Bone marrow (tissue), 2 donors: ENCODE measurements around the gene ALX4.

Experiments used
- DNase-seq, 2 donors: peaks; one replicate each; lab custom pipeline; 2025; lab: John Stamatoyannopoulos, UW

ALX4 gene

DNA sequence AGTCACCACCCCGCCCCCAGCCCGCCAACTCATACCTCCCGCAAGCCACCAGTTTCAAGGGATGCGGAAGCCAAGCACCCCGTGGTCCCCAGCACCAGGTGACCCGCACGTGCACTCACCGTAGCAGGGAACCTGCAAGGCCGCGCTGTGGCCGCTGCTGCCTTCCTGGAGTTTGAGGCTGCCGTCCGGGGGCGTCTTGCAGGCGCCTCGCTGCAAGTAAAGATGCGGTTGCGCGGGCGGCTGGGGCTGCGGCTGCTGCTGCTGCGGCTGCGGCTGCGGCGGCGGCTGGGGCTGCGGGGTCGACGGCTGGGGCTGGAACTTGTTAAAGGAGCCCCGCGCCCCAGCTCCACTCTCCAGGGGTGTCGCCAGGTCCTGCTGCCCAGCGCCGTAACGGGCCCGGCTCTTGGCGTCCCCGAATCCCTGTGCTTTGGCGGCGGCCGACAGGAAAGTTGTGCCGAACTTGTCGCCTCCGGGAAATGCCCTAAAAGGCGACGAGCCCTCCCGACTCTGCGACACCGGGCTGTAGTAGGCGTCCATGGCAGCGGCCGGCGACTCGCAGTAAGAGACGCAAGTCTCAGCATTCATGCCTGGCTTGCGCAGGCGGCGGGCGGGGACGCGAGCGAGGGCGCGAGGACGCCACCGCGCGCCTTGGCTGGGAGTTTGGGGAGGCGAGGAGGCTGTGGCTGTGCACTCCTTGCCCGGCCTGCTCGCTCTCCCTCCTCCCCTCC is at the start of gene ALX4:
Gene ALX4, minus strand, starts transcription at position 662 of the 728 bp plus-strand sequence. Its CDS starts 77 bp downstream, at position 585.
- no peak for DNase-seq

DNA sequence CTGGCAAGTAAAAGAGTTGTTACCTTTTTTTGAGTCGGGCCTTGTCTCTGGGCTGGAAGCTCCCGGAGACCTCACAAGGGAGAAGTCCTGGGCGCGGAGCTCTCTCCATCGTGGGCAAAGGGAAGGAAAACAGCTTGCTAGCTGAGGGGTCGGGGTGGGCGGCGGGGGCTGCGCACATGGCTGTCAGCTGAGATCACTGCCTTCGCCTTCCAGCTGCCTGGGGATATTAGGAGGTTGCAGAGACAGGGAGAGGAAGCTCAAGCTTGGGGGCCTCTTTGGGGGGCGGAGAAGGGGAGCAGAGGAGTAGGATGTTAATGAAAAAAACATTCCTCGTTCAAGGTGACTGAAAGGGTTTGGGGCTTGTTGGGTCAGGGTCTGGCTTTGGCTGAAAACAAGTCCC is 49.2 kb upstream of the ALX4 start:
- DNase-seq = no peak

DNA sequence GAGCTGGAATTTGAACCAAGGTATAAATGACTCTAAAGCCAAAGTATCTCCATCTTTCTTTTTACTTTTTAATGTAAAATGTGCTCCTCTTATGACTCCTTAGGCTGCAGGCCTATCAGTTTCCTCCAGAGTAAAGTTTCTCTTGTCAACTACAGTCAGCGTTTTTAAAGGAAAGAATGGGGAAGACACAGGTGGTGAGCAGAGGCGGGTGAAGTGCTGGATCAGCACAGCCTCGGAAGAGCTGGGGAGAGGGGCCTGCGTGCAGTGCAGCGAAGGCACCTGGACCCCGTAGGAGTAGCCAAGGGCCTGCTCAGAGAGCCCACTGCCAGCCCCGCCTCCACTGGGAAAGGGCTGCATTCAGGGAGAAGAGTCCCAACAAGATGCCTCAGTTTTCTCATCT is 48.8 kb upstream of the ALX4 start:
- no peak for DNase-seq

DNA sequence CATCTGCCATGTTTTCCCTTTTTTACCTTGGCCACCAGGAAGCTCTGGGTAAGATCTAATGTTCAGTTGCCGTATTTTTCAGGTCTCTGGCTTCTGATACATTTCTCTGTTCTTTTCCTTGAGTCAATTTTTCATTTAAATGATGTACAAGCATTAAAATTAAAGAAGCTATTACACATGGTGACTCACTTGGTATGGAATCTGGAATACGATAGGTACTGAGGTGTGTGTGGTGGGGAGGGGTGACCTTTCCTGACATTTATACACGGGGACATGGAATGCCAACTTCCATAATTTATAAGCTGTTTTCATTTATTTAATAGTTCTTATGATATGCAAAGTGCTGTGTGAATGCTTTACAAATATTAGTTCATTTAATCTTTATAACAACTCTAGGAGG is 47.8 kb upstream of the ALX4 start:
- DNase-seq = no peak

DNA sequence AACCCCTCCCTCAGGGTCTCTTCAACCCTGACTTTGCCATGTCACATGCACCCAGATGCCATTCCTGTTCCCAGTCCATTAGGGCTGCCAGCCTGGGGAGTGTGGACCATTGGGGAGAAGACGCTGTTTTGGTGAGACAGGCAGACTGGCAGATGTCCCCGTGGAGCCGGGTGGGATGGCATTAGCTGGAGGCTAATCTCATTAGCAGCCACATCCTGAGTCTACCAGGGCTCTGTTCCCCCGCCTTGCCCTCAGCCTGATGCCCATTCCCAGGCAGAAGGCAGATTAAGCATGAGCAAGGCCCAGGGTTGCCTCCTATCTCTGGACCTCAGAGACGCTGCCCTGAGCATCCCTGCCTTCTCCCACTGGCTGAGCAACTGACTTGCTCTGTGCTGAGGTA is 46.4 kb upstream of the ALX4 start:
- no peak for DNase-seq

DNA sequence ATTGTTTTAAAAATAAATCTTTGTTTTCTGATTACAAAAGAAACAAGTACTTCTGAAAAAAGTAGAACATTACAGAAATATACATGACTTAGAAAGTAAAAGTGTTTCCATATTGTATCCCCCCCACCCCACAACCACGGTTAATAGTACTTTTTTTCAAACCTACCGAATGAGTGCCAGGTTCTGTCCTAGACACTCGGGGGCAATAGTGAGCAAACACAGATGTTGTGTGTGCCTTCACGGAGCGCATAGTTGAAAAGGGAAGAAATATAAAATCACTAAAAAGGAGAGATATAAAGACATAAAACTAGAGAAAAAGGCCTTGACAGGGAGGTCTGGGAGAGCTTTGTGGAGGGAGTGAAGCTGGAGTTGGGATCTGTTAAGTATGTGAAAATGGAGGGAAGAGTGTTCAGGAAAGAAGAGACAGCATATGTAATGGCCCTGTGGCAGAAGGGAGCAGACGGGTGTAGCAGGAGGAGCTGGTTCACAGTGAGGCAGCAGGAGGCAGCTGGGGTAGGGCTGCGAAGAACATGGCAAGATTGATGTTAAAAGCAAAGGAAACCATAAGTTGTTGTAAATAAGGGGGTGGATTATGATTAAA is 42.1 kb upstream of the ALX4 start:
- DNase-seq = no peak

DNA sequence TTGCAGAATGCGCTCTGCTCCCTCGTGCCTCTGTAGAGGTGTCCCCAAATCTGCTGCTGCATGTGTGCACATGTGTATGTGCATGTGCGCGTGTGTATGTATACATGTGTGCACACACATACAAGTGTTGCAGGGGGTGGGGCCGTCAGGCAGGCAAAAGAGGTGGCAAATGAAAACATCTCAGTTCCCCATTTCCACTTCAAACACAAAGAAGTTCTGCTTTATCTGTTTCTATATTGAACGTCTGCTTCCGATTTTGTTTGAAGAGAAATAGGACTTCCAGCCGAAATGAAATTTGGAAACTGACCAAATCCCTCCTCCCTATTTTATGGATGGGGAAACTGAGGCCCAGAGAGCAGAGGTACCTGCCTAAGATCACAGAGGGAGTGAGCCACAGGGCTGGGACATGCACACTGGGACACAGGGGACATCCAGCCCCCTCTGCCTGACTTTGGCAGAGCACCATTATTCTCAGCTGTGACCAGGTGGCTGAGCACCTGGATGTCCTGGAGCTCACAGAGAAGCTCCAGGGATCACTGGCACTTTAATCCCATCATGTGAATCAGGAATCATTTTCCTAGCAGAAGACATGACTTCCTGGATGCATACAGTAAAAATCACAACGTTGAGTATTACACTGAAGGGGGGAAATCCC is 41.2 kb upstream of the ALX4 start:
- no peak for DNase-seq

DNA sequence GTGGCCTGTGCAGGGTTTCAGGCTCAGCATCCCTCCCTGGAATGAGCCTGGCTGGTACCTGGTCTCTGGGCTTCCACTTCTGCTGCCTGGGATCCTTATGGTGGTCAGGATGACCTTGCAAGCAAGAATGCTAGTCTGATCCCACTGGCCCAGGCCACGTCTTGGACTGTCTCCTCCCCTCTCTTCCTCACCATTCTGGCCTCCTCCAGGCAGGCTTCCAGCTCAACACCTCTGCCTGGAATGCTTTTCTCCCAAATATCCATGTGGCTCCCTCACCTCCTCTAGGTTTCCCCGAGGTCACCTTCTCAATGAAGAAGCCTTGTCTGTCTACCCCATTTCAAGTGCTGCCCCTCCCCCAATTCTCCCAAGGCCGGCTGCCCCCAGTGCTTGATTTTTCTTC is 39.4 kb upstream of the ALX4 start:
- no peak for DNase-seq

DNA sequence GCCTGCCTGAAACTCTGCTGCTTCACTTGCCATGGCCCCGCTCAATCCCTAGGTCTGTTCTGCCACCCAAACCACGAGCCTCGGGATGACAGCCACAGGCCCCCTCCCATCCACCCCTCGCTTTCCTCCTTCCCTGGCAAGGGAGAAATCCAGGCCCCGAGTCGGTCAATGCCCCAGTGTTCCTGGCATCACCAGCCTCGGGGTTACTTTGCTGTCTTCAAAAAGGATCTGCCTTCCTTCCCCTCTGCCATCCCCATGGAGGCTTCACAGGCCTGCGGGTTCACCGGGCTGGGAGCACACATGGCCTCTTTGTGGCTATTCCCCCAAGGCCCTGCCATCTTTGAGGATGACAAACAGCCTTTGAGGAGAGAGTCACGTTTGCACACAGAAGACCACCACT is 38.8 kb upstream of the ALX4 start:
- DNase-seq = no peak

DNA sequence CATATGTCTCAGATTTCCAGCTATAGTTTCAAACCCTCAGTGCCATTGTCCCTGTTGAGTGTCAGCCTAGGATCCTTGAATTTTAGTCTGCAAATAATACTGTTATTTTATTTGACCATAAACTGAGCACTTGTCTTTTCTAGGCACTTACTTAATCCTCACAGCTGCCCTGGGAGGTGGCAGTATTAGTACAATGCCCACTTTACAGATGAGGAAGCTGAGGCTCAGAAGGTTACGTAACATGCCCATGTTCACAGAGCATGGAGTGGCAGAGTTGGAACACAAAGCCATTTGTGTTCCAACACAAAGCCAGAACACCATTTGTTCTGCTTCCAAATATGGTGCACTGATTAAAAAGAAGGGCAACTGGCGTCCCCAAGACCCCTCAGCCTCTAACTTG is 38.2 kb upstream of the ALX4 start:
- no peak for DNase-seq

DNA sequence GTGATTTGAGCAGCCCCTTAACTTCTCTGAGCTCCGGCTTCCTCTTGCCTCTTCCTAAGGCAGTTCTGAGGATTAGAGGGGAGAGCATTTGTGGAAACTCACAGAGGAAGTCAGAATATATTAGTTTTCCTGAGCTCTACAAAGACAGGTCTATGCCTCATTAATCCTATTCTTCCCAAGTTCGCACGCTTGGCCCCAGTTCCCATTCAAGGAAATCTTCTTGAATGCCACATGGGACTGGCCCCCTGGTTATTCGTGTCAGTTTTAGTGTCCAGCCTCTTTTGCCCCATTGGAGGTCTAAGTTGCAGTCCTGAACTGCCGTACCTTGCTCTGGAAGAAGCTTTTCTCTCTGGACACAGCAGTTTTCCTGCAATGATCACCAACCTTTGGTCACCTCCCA is 37.6 kb upstream of the ALX4 start:
- DNase-seq = no peak

DNA sequence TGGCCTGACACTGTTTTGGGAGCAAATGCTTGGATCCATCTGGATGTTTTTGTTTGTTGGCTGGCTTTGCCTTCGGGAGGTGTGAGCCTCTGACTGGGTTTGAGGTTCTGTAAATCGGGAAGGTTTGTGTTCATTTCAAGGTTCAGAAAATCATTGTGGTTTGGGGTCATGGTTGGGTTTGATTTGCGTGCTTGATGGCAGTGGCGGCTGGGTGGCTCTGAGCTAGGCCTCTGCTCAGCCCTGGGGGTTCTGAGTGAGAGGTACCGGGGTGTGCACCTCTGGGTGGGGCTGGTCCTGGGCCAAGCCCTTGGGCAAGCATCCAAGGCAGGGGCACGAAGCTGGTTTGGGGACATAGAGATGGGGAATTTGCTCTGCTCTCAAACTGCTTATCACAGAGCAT is 37.0 kb upstream of the ALX4 start:
- no peak for DNase-seq

DNA sequence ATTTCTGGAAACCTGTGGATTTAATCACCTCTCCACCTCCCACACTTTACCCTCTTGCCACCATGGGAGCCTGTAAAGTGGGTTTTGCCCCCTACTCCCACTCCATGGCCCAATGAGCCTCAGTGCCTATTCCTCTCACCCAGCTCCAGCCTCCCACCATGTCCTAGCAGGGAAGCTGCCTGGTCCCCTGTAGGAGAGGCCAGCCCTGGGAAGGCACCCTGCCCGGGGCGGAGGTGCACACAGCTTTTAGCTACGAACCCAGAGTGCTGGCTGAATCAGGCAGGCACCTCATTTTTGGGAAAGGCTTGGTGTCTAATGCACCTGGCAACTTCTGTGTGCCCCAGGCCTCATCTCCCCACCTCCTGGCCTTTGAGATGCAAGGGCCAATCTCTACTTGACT is 35.8 kb upstream of the ALX4 start:
- no peak for DNase-seq

DNA sequence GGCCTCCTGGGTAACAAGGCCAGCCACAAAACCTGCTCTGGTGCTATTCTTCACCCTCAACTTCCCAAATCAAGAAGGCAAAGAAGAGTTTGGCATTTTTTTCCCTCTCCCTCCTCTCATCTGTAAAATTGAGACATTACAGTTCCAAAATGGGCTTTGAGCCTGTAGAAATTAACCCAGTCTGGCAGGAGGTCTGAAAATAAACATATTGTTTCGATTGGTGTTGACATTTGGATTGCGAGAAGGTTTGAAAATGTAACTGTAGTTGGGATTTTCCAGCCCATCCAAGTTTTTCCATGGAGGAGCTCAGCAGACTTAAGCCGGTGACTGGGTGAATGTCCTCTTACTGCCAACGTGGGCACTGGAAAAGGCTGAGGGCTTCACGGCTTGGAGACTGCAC is 35.0 kb upstream of the ALX4 start:
- no peak for DNase-seq

DNA sequence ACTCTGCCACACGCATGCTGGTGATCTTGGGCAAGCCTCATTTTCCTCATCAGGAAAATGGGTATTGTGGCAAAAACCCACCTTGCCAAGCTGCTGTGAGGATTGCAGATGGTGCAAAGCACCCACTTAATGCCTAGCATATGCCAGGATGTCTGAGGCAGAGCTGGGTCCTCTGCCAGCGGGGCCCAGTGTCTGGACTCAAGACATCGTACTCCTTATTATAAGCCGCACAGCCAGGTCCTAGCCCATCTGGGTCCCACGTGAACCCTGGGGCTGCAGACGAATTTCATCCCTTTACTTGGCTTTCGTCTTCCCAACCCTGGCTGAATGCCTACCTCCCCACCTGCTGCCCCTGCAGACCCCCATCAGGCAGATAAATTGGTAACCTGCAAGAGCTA is 34.5 kb upstream of the ALX4 start:
- DNase-seq = no peak

DNA sequence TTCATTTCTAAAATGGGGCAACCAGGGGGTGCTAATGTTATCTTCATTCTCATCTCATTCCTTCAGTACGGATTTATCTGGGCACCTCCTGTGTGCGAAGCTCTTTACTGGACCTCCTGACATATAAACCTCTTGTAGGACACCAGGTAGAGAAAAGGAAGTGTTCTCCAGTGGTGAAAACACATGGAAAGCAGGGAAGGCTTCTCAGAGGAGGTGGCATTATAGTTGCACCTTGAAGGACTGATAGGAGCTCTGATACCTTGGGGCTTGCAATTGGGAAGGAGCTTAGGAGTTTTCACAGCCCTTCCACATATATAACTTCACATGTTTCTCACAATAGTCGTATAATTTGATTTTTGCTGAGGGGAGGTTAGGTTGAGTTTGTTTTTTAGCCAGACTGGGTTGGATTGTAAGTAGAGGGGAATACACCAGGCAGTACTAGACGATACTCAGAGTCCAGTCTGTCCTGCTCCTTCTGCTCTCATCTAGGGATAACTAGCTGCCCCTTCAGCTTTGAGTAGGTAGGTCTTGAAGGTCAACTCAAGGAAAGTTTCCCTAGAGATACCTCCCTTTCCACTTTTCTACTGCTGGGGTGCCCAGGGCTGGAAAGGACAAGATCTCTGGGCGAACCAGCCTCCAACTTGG is 34.0 kb upstream of the ALX4 start:
- DNase-seq = no peak

DNA sequence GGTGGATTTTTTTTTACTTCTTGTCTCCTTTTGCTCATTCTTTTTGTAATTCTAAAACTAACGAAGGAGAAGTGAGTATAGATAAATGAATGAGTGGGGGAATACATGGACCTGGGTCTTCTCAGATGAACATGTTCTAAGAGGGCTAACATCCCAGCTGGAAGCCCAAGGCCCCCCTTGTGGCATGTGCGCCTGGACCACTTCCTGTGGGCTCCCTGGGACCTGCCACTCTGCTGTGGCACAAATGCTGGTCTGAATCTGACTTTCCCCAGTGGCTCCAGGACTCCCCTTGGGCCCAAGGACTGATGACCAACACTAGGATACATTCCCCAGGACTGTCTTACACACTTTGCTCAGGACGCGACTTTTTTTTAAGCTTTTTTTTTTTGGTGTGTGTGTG is 32.7 kb upstream of the ALX4 start:
- DNase-seq = no peak

DNA sequence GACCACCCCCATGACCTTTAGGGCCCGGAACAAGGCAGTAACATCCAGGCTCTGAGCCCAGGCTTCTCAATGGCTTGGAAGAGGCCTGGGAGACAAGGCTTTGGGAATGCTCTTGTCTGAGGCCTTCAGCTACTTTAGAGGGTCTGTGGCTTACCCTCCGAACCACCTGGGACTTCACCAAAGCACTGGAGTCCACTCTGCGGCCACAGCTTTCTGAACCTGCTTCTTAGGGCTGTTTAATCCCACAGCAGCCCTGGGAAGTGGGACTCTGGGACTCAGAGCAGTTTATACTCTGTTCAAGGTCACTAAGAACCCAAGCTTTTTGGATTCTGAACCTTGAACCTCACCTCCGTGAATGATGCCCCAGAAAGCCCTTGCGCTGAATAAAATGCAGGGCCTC is 30.7 kb upstream of the ALX4 start:
- DNase-seq = no peak

DNA sequence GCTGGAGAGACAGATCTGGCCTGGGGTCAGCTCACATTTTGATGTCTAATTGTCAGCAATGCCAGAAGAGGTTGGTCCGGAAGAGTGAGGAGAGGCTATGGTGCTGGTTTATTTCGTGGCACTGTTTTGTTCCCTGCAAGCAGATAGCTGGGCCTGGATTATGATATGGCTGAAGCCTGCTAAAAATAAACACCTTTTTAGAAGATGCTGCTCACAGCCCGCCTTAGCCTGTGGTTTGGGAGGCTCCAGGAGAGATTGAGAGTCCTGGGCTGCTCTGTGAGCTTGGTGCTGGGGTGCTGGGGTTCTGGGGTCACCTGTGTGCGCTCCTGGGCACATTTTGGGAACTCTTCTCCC is 29.6 kb upstream of the ALX4 start:
- no peak for DNase-seq

DNA sequence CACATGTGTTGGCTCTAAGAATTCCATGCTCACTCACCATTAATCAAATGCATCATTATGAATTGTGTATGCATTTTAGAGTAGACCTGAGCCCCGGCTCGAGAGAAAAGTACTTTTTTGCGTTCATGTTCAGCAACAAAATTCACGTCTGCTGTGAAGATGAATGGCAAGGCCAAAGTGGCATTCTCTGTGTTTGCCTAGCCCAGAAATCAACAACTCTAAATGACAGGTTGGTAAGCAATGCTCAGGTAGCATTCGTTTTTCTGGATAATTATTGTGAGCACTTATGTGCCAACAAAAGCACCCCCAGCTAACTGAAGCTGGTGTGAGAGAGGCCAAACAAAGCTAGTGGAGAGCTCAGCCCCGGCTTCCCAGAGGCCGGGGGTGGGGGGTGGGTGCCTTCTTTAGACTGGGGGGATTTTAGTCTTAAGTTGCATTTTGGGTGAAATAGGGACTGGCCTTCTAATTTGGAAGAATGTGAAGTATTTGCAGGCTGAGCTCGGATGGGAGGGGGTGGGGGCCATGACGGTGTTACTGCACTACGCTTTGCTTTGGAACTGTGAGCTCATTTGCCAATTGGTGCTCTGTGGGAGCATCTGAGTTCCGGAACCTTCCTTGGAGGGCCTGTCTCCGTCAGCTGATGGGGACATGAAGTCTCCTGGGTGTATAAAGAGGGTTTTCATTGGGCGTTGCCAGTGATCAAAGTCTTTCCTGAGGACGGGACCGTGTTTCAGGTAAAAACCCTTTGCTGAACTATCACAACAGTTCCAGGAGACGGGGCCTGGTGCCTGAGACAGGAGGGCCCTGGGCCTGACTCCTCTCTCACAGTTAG is 29.0 kb upstream of the ALX4 start:
- no peak for DNase-seq

DNA sequence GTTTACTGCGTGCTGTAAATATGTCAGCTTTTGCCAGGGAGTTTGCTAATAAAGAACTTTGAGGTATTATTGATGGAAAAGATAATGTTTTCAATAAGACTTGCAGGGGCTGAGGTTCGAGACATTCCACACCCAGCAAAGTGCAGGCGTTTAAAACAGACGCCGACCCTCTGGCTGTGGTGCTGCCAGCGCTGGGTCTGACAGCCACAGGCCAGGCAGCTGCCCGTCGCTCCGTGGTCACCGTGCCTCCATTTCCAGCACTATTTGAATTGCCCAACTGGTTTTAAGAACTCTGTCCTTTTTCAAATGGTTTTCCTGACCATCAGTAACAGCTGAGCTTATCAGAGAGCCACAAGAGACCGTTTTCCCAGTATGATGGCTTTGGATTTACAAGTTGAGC is 28.1 kb upstream of the ALX4 start:
- DNase-seq = no peak

DNA sequence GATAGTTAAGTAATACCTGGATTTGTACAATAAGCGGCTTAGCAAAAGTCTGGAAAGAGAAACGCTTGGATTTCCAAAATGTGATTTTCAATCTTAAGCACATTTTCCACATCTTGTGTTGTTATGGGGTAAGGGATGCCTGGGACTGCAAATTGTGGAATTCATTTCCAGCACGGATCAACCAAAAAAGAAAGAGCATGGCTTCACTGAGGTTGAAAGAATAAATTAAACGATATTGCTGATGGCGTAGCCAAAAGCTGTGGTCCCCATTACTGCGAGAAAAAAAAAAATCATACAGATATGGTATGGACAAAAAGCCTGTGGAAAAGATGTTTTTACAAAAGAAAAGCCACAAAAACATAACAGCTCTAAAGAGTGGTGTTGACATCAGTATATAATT is 26.0 kb upstream of the ALX4 start:
- DNase-seq = no peak
